H9 (cell line): ENCODE data around the gene POFUT2. TPM values are rescaled to one million over a fixed set of nuclear protein-coding genes. Genes with fewer than 3 reads are reported as not detected.

ENCODE experiments used
- DNase-seq: peaks from one replicate; pipeline ENCODE4 v3.0.0-alpha.2; 2017
- H2AFZ ChIP-seq: one replicate; pipeline ENCODE4 v1.6.1; 2013; ENCODE audit warnings: mild to moderate bottlenecking, low read length, control low read depth, moderate library complexity
- H2AK5ac ChIP-seq: 2 replicates; pipeline ENCODE4 v1.6.1; 2013; ENCODE audit warnings: low read length, control low read depth, mixed read lengths; ENCODE audit not compliant: insufficient read length
- H2BK120ac ChIP-seq: one replicate; pipeline ENCODE4 v1.6.1; 2013; ENCODE audit warnings: low read depth, mild to moderate bottlenecking, low read length, control low read depth, inconsistent platforms; ENCODE audit not compliant: poor library complexity, severe bottlenecking
- H2BK12ac ChIP-seq: 2 replicates; pipeline ENCODE4 v1.6.1; 2013; ENCODE audit warnings: low read length, control low read depth, mixed read lengths, low read depth; ENCODE audit not compliant: insufficient read length
- H2BK15ac ChIP-seq: 2 replicates; pipeline ENCODE4 v1.6.1; 2013; ENCODE audit warnings: low read depth, low read length, control low read depth
- H2BK20ac ChIP-seq: one replicate; pipeline ENCODE4 v1.6.1; 2013; ENCODE audit warnings: low read depth, mild to moderate bottlenecking, low read length, control low read depth, inconsistent platforms; ENCODE audit not compliant: poor library complexity, severe bottlenecking
- H2BK5ac ChIP-seq: 2 replicates; pipeline ENCODE4 v1.6.1; 2013; ENCODE audit warnings: low read length, control low read depth, mixed read lengths; ENCODE audit not compliant: insufficient read length
- H3K14ac ChIP-seq: 2 replicates; pipeline ENCODE4 v1.6.1; 2013; ENCODE audit warnings: low read length, control low read depth; ENCODE audit not compliant: insufficient read depth
- H3K18ac ChIP-seq: 2 replicates; pipeline ENCODE4 v1.6.1; 2013; ENCODE audit warnings: low read depth, mild to moderate bottlenecking, mixed read lengths, low read length, control low read depth; ENCODE audit not compliant: insufficient read length
- H3K23ac ChIP-seq: 2 replicates; pipeline ENCODE4 v1.6.1; 2013; ENCODE audit warnings: low read length, control low read depth, mixed read lengths, low read depth; ENCODE audit not compliant: insufficient read length
- H3K23me2 ChIP-seq: 2 replicates; pipeline ENCODE4 v1.6.1; 2013; ENCODE audit warnings: low read depth, mild to moderate bottlenecking, mixed read lengths, low read length, control low read depth; ENCODE audit not compliant: insufficient read length, poor library complexity, severe bottlenecking
- H3K27ac ChIP-seq: 2 replicates; pipeline ENCODE4 v1.5.1; 2013; ENCODE audit warnings: low read length, control low read depth, mixed read lengths, low read depth; ENCODE audit not compliant: insufficient read length
- H3K27me3 ChIP-seq: 2 replicates; pipeline ENCODE4 v1.6.1; 2013; ENCODE audit warnings: low read length, control low read depth, inconsistent platforms; ENCODE audit not compliant: insufficient read depth
- H3K4ac ChIP-seq: 2 replicates; pipeline ENCODE4 v1.6.1; 2013; ENCODE audit warnings: low read depth, mild to moderate bottlenecking, control low read depth, inconsistent platforms, low read length, moderate library complexity
- H3K4me1 ChIP-seq: 2 replicates; pipeline ENCODE4 v1.6.1; 2013; ENCODE audit warnings: low read length, control low read depth, inconsistent platforms; ENCODE audit not compliant: insufficient read depth
- H3K4me2 ChIP-seq: 2 replicates; pipeline ENCODE4 v1.6.1; 2013; ENCODE audit warnings: low read length, control low read depth, mixed read lengths; ENCODE audit not compliant: insufficient read length, insufficient read depth
- H3K56ac ChIP-seq: 2 replicates; pipeline ENCODE4 v1.6.1; 2013; ENCODE audit warnings: low read depth, mild to moderate bottlenecking, mixed read lengths, low read length, control low read depth; ENCODE audit not compliant: insufficient read length
- H3K79me1 ChIP-seq: 2 replicates; pipeline ENCODE4 v1.6.1; 2013; ENCODE audit warnings: low read depth, mild to moderate bottlenecking, moderate library complexity, low read length, control low read depth, inconsistent platforms; ENCODE audit not compliant: insufficient read depth, poor library complexity, severe bottlenecking
- H3K79me2 ChIP-seq: 2 replicates; pipeline ENCODE4 v1.6.1; 2013; ENCODE audit warnings: low read length, control low read depth, inconsistent platforms; ENCODE audit not compliant: insufficient read depth
- H3K9ac ChIP-seq: 2 replicates; pipeline ENCODE4 v1.6.1; 2013; ENCODE audit warnings: low read length, control low read depth, mixed read lengths; ENCODE audit not compliant: insufficient read length; ENCODE audit errors: extremely low read depth
- H3K9me3 ChIP-seq: one replicate; pipeline ENCODE4 v1.6.1; 2013; ENCODE audit warnings: low read depth, low read length, inconsistent platforms; ENCODE audit not compliant: control insufficient read depth
- H3T11ph ChIP-seq: one replicate; pipeline ENCODE4 v1.6.1; 2013; ENCODE audit warnings: mild to moderate bottlenecking, low read length, control low read depth, inconsistent platforms
- H4K20me1 ChIP-seq: one replicate; pipeline ENCODE4 v1.6.1; 2013; ENCODE audit not compliant: control insufficient read depth, insufficient read length, insufficient read depth
- H4K5ac ChIP-seq: 2 replicates; pipeline ENCODE4 v1.6.1; 2013; ENCODE audit warnings: low read depth, mild to moderate bottlenecking, mixed read lengths, low read length, control low read depth; ENCODE audit not compliant: insufficient read length
- H4K8ac ChIP-seq: replicated peaks from 2 replicates; pipeline ENCODE4 v1.6.1; 2013; ENCODE audit warnings: low read length, control low read depth, mixed read lengths, low read depth; ENCODE audit not compliant: insufficient read length
- H4K91ac ChIP-seq: 2 replicates; pipeline ENCODE4 v1.6.1; 2013; ENCODE audit warnings: low read depth, mild to moderate bottlenecking, moderate library complexity, mixed read lengths, low read length, control low read depth; ENCODE audit not compliant: insufficient read length
- H3K27ac Mint-ChIP-seq, 3 experiments: 2 replicates in 2 of 3; 3 replicates in 1 of 3; pipeline ENCODE4 v1.8.0; 2020 to 2021; ENCODE audit warnings: mixed read lengths in 3 of 3, mild to moderate bottlenecking in 1 of 3, moderate library complexity in 1 of 3
- H3K27me3 Mint-ChIP-seq: 2 replicates; pipeline ENCODE4 v1.8.0; 2021; ENCODE audit warnings: low read depth, mild to moderate bottlenecking, moderate library complexity, mixed read lengths
- H3K36me3 Mint-ChIP-seq, 3 experiments: 2 replicates in 2 of 3; 3 replicates in 1 of 3; pipeline ENCODE4 v1.8.0; 2020 to 2021; ENCODE audit warnings: low read depth in 3 of 3, mixed read lengths in 3 of 3; ENCODE audit not compliant: insufficient read depth in 1 of 3
- H3K4me1 Mint-ChIP-seq, 2 experiments: 2 replicates each; pipeline ENCODE4 v1.8.0; 2020; ENCODE audit warnings: mixed read lengths in 2 of 2
- H3K4me3 Mint-ChIP-seq, 2 experiments: 2 replicates in 1 of 2; 3 replicates in 1 of 2; pipeline ENCODE4 v1.8.0; 2020 to 2021; ENCODE audit warnings: mild to moderate bottlenecking in 2 of 2, mixed read lengths in 2 of 2, moderate library complexity in 1 of 2
- H3K9me3 Mint-ChIP-seq, 2 experiments: 2 replicates in 1 of 2; 3 replicates in 1 of 2; pipeline ENCODE4 v1.8.0; 2020; ENCODE audit warnings: mild to moderate bottlenecking in 2 of 2, mixed read lengths in 2 of 2, moderate library complexity in 1 of 2
- WGBS: extraction: QIAGEN DNeasy Blood & Tissue Kit; methylation state at CpG from one replicate; pipeline ENCODE4 v1.1.7; 2013; ENCODE audit warnings: missing lambda C conversion rate, low lambda C conversion rate, mixed read lengths; ENCODE audit not compliant: insufficient read length; ENCODE audit errors: extremely low coverage; 5-methylcytosine and 5-hydroxymethylcytosine counted together
- total RNA-seq: library from RNA; stranded (reverse); gene quantifications from 2 replicates; pipeline ENCODE4 v1.2.1, GENCODE V29; 2021
- TF ChIP-seq, protein P1 (sequence below): fragments of 200-600 bp; sonication (generic); conservative IDR thresholded peaks from 3 replicates; pipeline ENCODE4 v1.8.0; 2021; ENCODE audit warnings: antibody characterized with exemption, mild to moderate bottlenecking

The POFUT2 gene
- total RNA-seq, 1 experiment from 2014 or later: 34.8 TPM

DNA sequence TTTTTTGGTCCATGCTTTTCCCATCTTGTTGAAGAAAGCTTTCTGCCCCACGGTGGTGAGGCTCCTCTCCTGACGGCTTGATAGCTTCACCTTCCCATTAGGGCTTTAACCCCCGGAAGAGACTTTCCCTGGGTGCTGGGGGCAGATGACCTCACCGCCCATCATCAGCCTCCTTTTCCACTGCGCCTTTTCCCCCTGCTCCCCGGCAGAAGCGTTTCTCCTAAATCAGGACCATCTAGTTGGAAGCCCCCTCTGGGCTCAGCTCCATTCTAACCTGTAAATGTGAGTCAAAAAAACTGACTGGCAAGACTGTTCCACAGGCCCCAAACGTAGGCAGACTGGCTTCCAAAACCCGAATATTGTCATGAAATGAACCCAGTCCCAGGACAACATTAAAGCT, 6.7 kb downstream of the POFUT2 start:
- no peaks in the 10 kb centered on the region for H3K79me1 ChIP-seq
- H2AFZ ChIP-seq: no peak overlapping the region
- no peak overlapping the region for H4K8ac ChIP-seq
- no peaks in the 10 kb centered on the region for H3K79me2 ChIP-seq
- Mint-ChIP-seq H3K4me1 (peaks cover 0 to 4% of the 10 kb centered on the region in 2 experiments; a peak in 1 of 4 replicates), H3K9me3 (no peaks in the 10 kb centered on the region), H3K27ac (no peak overlapping the region; a peak in 1 of 7 replicates), H3K36me3 (peaks cover 40 to 91% (median 78%) of the 10 kb centered on the region in 3 experiments), H3K4me3 (no peak overlapping the region; a peak in 1 of 5 replicates), H3K27me3 (no peaks in the 10 kb centered on the region)
- no peak overlapping the region for H2BK5ac ChIP-seq
- H3K23ac ChIP-seq: no peak overlapping the region
- no peak overlapping the region for H3K9ac ChIP-seq
- H4K91ac ChIP-seq: no peak overlapping the region
- no peak overlapping the region for H2BK12ac ChIP-seq
- DNase-seq: no peak
- no peak overlapping the region for H4K5ac ChIP-seq
- H4K20me1 ChIP-seq: no peaks in the 10 kb centered on the region
- no peak overlapping the region for H3K56ac ChIP-seq
- H2BK120ac ChIP-seq: no peak overlapping the region
- no peaks in the 10 kb centered on the region for H3K27me3 ChIP-seq
- H3K18ac ChIP-seq: no peak overlapping the region
- H3K4me2 ChIP-seq: no peak overlapping the region
- TF ChIP-seq, protein P1, sequence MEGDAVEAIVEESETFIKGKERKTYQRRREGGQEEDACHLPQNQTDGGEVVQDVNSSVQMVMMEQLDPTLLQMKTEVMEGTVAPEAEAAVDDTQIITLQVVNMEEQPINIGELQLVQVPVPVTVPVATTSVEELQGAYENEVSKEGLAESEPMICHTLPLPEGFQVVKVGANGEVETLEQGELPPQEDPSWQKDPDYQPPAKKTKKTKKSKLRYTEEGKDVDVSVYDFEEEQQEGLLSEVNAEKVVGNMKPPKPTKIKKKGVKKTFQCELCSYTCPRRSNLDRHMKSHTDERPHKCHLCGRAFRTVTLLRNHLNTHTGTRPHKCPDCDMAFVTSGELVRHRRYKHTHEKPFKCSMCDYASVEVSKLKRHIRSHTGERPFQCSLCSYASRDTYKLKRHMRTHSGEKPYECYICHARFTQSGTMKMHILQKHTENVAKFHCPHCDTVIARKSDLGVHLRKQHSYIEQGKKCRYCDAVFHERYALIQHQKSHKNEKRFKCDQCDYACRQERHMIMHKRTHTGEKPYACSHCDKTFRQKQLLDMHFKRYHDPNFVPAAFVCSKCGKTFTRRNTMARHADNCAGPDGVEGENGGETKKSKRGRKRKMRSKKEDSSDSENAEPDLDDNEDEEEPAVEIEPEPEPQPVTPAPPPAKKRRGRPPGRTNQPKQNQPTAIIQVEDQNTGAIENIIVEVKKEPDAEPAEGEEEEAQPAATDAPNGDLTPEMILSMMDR: no peak
- no peak overlapping the region for H2BK20ac ChIP-seq
- H3K14ac ChIP-seq: no peak overlapping the region
- H3K4me1 ChIP-seq: no peaks in the 10 kb centered on the region
- H2BK15ac ChIP-seq: no peak overlapping the region
- WGBS: no CpG with 5 or more reads among the region's 9 CpGs
- H3K23me2 ChIP-seq: no peaks in the 10 kb centered on the region
- no peak overlapping the region for H2AK5ac ChIP-seq
- H3T11ph ChIP-seq: no peak overlapping the region
- H3K4ac ChIP-seq: no peak overlapping the region
- H3K9me3 ChIP-seq: no peaks in the 10 kb centered on the region
- H3K27ac ChIP-seq: no peak overlapping the region
